ENCODE measurements around the gene SHC2.
"Not testable (repeated sequence)": the region's sequence is repeated elsewhere in the genome, so short reads cannot be mapped to it uniquely, and the experiment has no call there.

Gene SHC2

GRCh38 chr19:447064-447426 is 13.8 kb downstream of the SHC2 start:
- DNase-seq (ENCODE audit: low spot score), result no peak

- DNase-seq (ENCODE audit: low spot score), result no peak
Measured at GRCh38 chr19:444677-445210, 16.1 kb downstream of the SHC2 start.

- DNase-seq (ENCODE audit: low spot score), result no peak
Measured at GRCh38 chr19:443005-443404, 17.8 kb downstream of the SHC2 start.

- no peak for DNase-seq (ENCODE audit: low spot score)
Measured at GRCh38 chr19:442085-442484, 18.7 kb downstream of the SHC2 start.

- DNase-seq (ENCODE audit: low spot score), result no peak
Measured at GRCh38 chr19:441213-441836, 19.5 kb downstream of the SHC2 start.

- no peak for DNase-seq (ENCODE audit: low spot score)
Measured at GRCh38 chr19:440391-441212, 20.2 kb downstream of the SHC2 start.

GRCh38 chr19:439167-439900 is 21.5 kb downstream of the SHC2 start:
- DNase-seq (ENCODE audit: low spot score), result no peak

GRCh38 chr19:438416-438958 is 22.3 kb downstream of the SHC2 start:
- DNase-seq (ENCODE audit: low spot score), result no peak

GRCh38 chr19:437041-437440 is 23.8 kb downstream of the SHC2 start:
- DNase-seq (ENCODE audit: low spot score), result no peak

GRCh38 chr19:436413-436950 is 24.4 kb downstream of the SHC2 start:
- DNase-seq (ENCODE audit: low spot score), result no peak

GRCh38 chr19:435707-436412 is 25.0 kb downstream of the SHC2 start:
- no peak for DNase-seq (ENCODE audit: low spot score)

- no peak for DNase-seq (ENCODE audit: low spot score)
Measured at GRCh38 chr19:435056-435706, 25.7 kb downstream of the SHC2 start.

GRCh38 chr19:434152-434960 is 26.5 kb downstream of the SHC2 start:
- DNase-seq (ENCODE audit: low spot score), result no peak

GRCh38 chr19:430701-431100 is 30.1 kb downstream of the SHC2 start:
- no peak for DNase-seq (ENCODE audit: low spot score)

- DNase-seq (ENCODE audit: low spot score), result no peak
Measured at GRCh38 chr19:428149-428548, 32.7 kb downstream of the SHC2 start.

- DNase-seq (ENCODE audit: low spot score), result not testable (repeated sequence)
Measured at GRCh38 chr19:427675-428074, 33.2 kb downstream of the SHC2 start.

- DNase-seq (ENCODE audit: low spot score), result no peak
Measured at GRCh38 chr19:426725-427445, 33.9 kb downstream of the SHC2 start.

- DNase-seq (ENCODE audit: low spot score), result no peak
Measured at GRCh38 chr19:425056-425455, 35.8 kb downstream of the SHC2 start.

- no peak for DNase-seq (ENCODE audit: low spot score)
Measured at GRCh38 chr19:424546-424945, 36.3 kb downstream of the SHC2 start.

Data from globus pallidus (tissue), 1 donor.